Measurements from ENCODE around the gene CTNNA3. TPM values are rescaled to one million over a fixed set of nuclear protein-coding genes. Genes with fewer than 3 reads are reported as not detected.

Gene CTNNA3
- total RNA-seq, 1 donor from 2014 or later = 0.46 TPM

DNA sequence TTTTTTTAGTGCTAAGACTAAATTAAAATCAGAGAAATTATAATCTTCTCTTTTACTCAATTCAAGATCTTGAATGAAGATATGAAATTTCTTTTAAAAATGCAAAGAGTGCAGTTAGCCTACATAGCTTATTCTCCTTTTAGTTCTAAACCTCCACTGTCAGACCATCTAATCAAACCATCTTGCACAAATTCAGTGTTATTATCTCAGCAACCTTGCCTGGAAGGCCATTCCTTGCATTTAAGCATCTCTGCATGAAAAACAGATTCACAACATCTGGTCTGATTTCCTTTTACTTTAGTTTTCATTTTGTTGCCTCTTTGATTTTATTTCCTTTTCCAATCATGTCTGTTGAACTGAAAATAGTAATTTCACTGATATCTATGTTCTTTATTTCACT is 1297.3 kb downstream of the CTNNA3 start:
- H3K4me3 ChIP-seq (ENCODE audit: low read depth, low read length) = no peak overlapping the region
- TF ChIP-seq, protein P1, sequence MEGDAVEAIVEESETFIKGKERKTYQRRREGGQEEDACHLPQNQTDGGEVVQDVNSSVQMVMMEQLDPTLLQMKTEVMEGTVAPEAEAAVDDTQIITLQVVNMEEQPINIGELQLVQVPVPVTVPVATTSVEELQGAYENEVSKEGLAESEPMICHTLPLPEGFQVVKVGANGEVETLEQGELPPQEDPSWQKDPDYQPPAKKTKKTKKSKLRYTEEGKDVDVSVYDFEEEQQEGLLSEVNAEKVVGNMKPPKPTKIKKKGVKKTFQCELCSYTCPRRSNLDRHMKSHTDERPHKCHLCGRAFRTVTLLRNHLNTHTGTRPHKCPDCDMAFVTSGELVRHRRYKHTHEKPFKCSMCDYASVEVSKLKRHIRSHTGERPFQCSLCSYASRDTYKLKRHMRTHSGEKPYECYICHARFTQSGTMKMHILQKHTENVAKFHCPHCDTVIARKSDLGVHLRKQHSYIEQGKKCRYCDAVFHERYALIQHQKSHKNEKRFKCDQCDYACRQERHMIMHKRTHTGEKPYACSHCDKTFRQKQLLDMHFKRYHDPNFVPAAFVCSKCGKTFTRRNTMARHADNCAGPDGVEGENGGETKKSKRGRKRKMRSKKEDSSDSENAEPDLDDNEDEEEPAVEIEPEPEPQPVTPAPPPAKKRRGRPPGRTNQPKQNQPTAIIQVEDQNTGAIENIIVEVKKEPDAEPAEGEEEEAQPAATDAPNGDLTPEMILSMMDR (conservative IDR thresholded peaks at IDR 0.05; ENCODE audit: low read depth, low read length) = no peak

DNA sequence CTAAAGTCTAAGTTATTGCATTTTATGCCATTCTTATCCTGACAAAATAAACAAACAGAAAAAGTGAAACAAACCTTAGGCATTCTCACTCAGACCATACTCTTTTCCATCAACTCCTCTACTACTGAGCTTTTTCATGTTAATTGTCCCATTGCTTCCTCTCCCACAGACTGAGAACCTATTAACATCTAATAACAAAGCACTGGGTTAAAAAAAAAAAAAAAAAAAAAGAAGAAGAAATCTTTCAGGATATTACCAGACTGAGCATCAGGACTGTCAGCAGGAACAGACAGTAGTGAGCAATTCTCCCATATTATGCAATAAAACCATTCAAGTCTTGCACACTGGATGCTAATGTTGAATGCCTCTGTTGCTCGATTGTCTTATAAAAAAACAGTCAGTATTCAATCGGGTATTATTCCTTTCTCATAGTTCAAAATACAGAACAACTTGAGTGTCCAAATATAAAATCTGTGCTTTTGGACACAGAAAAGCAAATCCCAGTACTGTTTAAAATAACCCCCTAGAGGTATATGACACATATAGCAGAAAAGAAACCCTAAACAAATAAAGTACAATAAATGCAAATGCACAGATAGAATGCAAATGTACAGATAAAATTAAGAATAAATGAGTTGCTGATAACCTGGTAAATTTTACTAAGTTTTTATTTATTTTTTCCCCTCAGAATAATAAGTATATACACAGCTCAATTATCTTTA is 1301.5 kb downstream of the CTNNA3 start:
- no peak overlapping the region for H3K4me3 ChIP-seq (ENCODE audit: low read depth, low read length)
- TF ChIP-seq, protein P1 (conservative IDR thresholded peaks at IDR 0.05; ENCODE audit: low read depth, low read length) = no peak
- no peak for DNase-seq (ENCODE audit: low read depth)

More for the DNA sequence above, 1297.3 kb downstream of the CTNNA3 start:
- no peak for DNase-seq (ENCODE audit: low read depth)

DNA sequence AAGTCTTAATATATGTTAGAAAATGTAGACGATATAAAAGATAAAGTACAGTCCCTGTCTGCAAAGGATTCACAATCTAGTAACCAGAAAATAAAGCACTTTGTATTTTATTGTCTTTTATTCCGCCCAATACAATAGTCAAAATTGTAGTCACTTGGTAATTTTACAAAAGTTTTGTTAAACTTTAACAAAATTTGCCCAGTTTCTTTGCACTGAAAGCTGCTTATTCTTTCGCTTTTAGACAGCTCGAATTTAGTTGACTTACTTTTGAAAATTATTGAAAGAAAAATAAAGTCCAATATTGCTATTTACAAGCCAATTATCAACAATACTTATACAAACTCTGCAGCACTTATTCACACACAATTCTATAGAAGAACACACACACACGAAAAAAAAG is 1305.1 kb downstream of the CTNNA3 start:
- no peak for DNase-seq (ENCODE audit: low read depth)
- TF ChIP-seq, protein P1 (conservative IDR thresholded peaks at IDR 0.05; ENCODE audit: low read depth, low read length) = no peak
- no peak overlapping the region for H3K4me3 ChIP-seq (ENCODE audit: low read depth, low read length)

DNA sequence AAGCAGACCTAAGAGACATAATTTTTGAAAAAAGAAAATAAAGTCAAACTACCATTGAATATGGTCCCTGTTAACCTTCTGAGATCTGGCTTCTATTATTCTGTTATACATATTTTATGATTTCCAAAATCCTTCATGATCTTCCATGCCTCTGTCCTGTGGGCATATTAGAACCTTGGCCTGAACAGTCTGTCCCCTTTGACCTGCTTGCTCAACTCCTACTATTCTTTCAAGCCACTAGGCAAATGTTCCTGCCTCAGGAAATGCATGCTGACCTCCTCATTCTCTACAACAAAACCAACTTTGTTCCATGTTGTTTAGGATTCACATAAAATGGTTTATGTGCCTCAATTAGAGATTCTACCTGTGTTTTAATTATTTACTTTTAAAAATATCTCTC is 1315.0 kb downstream of the CTNNA3 start:
- TF ChIP-seq, protein P1 (conservative IDR thresholded peaks at IDR 0.05; ENCODE audit: low read depth, low read length) = no peak
- H3K4me3 ChIP-seq (ENCODE audit: low read depth, low read length) = no peak overlapping the region
- DNase-seq (ENCODE audit: low read depth) = no peak

DNA sequence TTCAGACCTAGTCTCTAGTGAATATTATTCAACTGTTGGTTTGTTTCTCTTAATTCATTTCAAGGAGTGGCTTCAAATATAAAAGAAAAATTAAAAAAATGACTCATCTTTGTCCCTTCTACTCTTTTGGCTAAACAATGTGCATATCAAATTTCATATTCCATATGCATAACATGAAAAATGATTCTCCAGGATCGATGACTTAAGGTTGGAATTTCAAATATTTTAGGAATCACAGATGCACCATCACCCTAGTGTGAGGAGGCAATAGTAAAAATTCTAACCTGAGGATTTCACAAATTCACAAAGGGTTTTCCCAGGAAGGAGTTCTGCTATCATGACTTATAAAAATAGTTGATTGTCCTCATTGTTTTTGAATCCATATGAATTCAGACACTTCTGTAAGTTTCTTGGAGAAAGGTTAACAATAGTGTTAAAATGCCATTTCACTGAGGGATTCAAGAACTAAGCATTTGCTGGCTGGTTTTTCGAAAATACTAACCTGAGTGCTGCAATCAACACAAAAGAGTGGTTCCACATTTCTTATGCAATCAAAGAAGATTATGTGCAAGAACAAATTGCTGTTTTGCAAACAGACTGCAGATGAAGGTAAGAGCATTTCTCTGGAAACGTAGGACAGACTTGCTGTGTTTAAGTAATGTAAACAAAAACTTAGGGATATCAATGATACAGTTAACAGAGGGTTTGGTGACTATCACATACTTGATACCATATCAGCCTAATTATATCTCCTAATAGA is 1317.7 kb downstream of the CTNNA3 start:
- no peak for DNase-seq (ENCODE audit: low read depth)
- no peak overlapping the region for H3K4me3 ChIP-seq (ENCODE audit: low read depth, low read length)
- TF ChIP-seq, protein P1 (conservative IDR thresholded peaks at IDR 0.05; ENCODE audit: low read depth, low read length) = no peak

DNA sequence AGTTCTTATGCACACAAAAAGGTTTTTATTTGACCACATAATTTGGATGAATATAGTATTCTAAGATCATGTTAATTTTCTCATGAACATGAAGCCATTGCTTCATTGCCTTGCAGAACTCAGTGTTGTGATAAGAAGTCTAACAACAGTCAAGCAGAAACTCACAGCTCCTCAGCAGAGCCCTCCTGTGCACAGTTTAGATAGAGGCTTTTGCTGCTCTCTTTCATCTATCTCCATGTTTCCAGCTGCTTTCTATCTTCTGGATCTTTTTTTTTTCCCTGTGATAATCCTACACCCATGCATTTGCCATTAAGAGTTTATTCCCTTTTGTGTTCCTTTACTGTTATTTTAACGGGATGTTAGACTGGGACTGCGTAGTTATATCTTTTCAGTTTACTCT is 1327.8 kb downstream of the CTNNA3 start:
- H3K4me3 ChIP-seq (ENCODE audit: low read depth, low read length) = no peak overlapping the region
- no peak for DNase-seq (ENCODE audit: low read depth)
- TF ChIP-seq, protein P1 (conservative IDR thresholded peaks at IDR 0.05; ENCODE audit: low read depth, low read length) = no peak
